ENCODE data around the gene CNMD.
A peak's percentile ranks its signal among the peaks of the same experiment; 100 is the strongest.

DNA sequence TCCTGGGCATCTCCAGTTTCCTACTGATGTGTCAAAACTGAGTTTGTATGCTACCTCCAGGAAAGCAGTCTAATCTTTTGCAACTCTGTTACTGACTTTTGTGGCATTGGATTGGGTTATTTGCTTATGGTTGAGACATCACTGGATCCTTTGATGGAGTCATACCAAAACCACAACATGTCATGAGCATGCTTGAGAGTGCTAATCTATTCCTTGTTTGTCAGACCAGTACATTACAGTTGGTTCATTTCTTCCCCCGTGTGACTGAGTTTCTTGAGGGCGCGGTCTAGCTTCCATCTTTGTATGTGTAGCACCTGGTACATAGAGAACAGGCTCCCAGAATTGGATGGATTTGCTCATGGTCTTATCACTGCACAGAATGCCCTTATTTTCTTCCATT lies 43.8 kb downstream of the CNMD start:
- TF ChIP-seq, protein P1, sequence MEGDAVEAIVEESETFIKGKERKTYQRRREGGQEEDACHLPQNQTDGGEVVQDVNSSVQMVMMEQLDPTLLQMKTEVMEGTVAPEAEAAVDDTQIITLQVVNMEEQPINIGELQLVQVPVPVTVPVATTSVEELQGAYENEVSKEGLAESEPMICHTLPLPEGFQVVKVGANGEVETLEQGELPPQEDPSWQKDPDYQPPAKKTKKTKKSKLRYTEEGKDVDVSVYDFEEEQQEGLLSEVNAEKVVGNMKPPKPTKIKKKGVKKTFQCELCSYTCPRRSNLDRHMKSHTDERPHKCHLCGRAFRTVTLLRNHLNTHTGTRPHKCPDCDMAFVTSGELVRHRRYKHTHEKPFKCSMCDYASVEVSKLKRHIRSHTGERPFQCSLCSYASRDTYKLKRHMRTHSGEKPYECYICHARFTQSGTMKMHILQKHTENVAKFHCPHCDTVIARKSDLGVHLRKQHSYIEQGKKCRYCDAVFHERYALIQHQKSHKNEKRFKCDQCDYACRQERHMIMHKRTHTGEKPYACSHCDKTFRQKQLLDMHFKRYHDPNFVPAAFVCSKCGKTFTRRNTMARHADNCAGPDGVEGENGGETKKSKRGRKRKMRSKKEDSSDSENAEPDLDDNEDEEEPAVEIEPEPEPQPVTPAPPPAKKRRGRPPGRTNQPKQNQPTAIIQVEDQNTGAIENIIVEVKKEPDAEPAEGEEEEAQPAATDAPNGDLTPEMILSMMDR (conservative IDR thresholded peaks at IDR 0.05; ENCODE audit: low read depth, low read length) = no peak
- no peak for TF ChIP-seq SMC3 (IDR thresholded peaks at IDR 0.05; ENCODE audit: low read depth, low read length)
- TF ChIP-seq POLR2A (IDR thresholded peaks at IDR 0.05; ENCODE audit: low read depth, low read length) = no peak
- peak; percentile 61; the same call in 1 of the 2 replicates for TF ChIP-seq CEBPB (IDR thresholded peaks at IDR 0.05; ENCODE audit: low read depth, low read length)
- TF ChIP-seq NFE2L2 (IDR thresholded peaks at IDR 0.05; ENCODE audit: low read depth, low read length) = no peak
- TF ChIP-seq MAZ (IDR thresholded peaks at IDR 0.05; ENCODE audit: borderline replicate concordance, low read depth, low read length) = no peak
- TF ChIP-seq MXI1 (IDR thresholded peaks at IDR 0.05; ENCODE audit: borderline replicate concordance, low read depth, low read length) = no peak
- no peak for TF ChIP-seq FOS (IDR thresholded peaks at IDR 0.05; ENCODE audit: low read depth, low read length)
- TF ChIP-seq RCOR1 (IDR thresholded peaks at IDR 0.05; ENCODE audit: insufficient replicate concordance, low read length) = no peak
- TF ChIP-seq MAFK (IDR thresholded peaks at IDR 0.05; ENCODE audit: low read depth, low read length) = no peak
- TF ChIP-seq BHLHE40 (IDR thresholded peaks at IDR 0.05; ENCODE audit: low read depth, low read length) = 0 out of 2 replicates have a peak, but pooled peaks have one; percentile 29
- TF ChIP-seq, protein P2, sequence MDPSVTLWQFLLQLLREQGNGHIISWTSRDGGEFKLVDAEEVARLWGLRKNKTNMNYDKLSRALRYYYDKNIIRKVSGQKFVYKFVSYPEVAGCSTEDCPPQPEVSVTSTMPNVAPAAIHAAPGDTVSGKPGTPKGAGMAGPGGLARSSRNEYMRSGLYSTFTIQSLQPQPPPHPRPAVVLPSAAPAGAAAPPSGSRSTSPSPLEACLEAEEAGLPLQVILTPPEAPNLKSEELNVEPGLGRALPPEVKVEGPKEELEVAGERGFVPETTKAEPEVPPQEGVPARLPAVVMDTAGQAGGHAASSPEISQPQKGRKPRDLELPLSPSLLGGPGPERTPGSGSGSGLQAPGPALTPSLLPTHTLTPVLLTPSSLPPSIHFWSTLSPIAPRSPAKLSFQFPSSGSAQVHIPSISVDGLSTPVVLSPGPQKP (IDR thresholded peaks at IDR 0.05; ENCODE audit: borderline replicate concordance, low read depth, low read length) = no peak
- TF ChIP-seq RFX5 (IDR thresholded peaks at IDR 0.05; ENCODE audit: low read depth, low read length) = no peak
- TF ChIP-seq RAD21 (IDR thresholded peaks at IDR 0.05; ENCODE audit: low read length) = no peak
